Psoas muscle (tissue), 8 donors: ENCODE measurements around the gene MBTD1. TPM values are rescaled to one million over a fixed set of nuclear protein-coding genes. Genes with fewer than 3 reads are reported as not detected.

Source experiments
- ATAC-seq, 4 donors: fragments of 200-7000 bp; cut with Tn5 transposase; one replicate each; pipeline ENCODE4 v1.9.1; 2020; ENCODE audit warnings: moderate library complexity in 3 of 4, mild to moderate bottlenecking in 2 of 4
- DNase-seq, 2 donors: peaks; one replicate each; pipeline ENCODE4 v3.0.0-alpha.2; 2020
- H3K27ac ChIP-seq: fragments of 200-600 bp; one replicate; pipeline ENCODE4 v1.8.0; 2022
- H3K27me3 ChIP-seq, 3 donors: fragments of 200-600 bp in 1 of 3; one replicate each; pipeline versions ENCODE4 v1.6.1 to v1.8.0; 2013 to 2022; ENCODE audit warnings: low read length in 2 of 3, mild to moderate bottlenecking in 2 of 3, moderate library complexity in 1 of 3; ENCODE audit not compliant: insufficient read depth in 3 of 3
- H3K36me3 ChIP-seq, 2 donors: fragments of 200-600 bp in 1 of 2; one replicate each; pipeline versions ENCODE4 v1.6.1 to v1.8.0; 2013 to 2022; ENCODE audit warnings: low read depth in 1 of 2, mild to moderate bottlenecking in 1 of 2, moderate library complexity in 1 of 2; ENCODE audit not compliant: insufficient read depth in 1 of 2
- H3K4me1 ChIP-seq: fragments of 200-600 bp; one replicate; pipeline ENCODE4 v1.8.0; 2022
- H3K4me3 ChIP-seq: fragments of 200-600 bp; one replicate; pipeline ENCODE4 v1.8.0; 2022; ENCODE audit warnings: mild to moderate bottlenecking
- H3K9me3 ChIP-seq: fragments of 200-600 bp; one replicate; pipeline ENCODE4 v1.8.0; 2022
- WGBS, 3 donors: extraction: QIAGEN DNeasy Blood & Tissue Kit; methylation state at CpG; one replicate each; pipeline versions ENCODE4 v1.1.6 to v1.1.7; 2013; 5-methylcytosine and 5-hydroxymethylcytosine counted together
- intact Hi-C, 2 donors: fragments of 100-400 bp; cut with DNase I; formaldehyde crosslinking; loops; one replicate each; pipeline versions ENCODE4 v1.11.0 to v1.14.2; 2022
- polyA plus RNA-seq, 3 donors: library from polyadenylated mRNA; stranded (reverse); fragments of 200-250 nt; gene quantifications; one replicate each; pipeline ENCODE4 v1.2.3, GENCODE V29; 2013
- total RNA-seq, 4 donors: library from RNA; stranded (reverse); fragmentation: NEBNext Ultra II Directional in 2 of 4; extraction: Animal tissue kit (Norgen Biotek cat#: 25700) in 2 of 4; gene quantifications; one replicate each; pipeline versions ENCODE4 v1.2.1 to v1.2.4, GENCODE V29; 2021 to 2023
- TF ChIP-seq, protein P1 (sequence below): fragments of 200-600 bp; IDR thresholded peaks from one replicate; pipeline ENCODE4 v1.8.0; 2022; ENCODE audit warnings: antibody characterized with exemption
- donor health status: healthy with polysubstance abuse.
- donor health status: DM: no; HTN: no; CAD: no; lungs with moderate emphysema.
- donor health status: Bipolar disorder and iron deficiency.
- donor health status: healthy.
- donor health status: DM: yes; HTN: yes; CAD: no.
- donor health status: DM: no; HTN: no; CAD: no.
- donor health status: DM: no; HTN: no; CAD: no.
- donor health status: DM: yes; HTN: yes; CAD: no.

Gene MBTD1
- total and polyA plus RNA-seq, 7 donors: 2.7 to 7.2 (median 5.7) TPM

DNA sequence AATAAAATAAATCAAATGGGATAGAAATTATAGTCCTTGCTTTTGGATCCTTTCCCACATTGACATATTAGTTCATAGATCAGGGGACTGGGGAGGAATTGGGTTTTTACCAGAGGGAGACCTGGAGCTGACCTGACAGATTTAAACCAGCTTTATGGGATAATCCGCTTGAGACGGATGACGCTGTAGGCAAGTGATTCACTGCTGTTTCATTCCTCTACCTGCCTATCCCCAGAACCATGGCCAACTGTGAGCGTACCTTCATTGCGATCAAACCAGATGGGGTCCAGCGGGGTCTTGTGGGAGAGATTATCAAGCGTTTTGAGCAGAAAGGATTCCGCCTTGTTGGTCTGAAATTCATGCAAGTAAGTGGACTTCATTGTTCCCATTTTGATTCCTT is 104.4 kb downstream of the MBTD1 start:
- no peak for DNase-seq
- no peak for ATAC-seq
- WGBS, 3 donors: 91 to 96% (median 93%) methylated on average over 8 of the region's 8 CpGs
- H3K36me3 ChIP-seq: peaks cover 12 to 51% of the 10 kb centered on the region in 2 donors
- TF ChIP-seq, protein P1, sequence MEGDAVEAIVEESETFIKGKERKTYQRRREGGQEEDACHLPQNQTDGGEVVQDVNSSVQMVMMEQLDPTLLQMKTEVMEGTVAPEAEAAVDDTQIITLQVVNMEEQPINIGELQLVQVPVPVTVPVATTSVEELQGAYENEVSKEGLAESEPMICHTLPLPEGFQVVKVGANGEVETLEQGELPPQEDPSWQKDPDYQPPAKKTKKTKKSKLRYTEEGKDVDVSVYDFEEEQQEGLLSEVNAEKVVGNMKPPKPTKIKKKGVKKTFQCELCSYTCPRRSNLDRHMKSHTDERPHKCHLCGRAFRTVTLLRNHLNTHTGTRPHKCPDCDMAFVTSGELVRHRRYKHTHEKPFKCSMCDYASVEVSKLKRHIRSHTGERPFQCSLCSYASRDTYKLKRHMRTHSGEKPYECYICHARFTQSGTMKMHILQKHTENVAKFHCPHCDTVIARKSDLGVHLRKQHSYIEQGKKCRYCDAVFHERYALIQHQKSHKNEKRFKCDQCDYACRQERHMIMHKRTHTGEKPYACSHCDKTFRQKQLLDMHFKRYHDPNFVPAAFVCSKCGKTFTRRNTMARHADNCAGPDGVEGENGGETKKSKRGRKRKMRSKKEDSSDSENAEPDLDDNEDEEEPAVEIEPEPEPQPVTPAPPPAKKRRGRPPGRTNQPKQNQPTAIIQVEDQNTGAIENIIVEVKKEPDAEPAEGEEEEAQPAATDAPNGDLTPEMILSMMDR: no peak
- H3K27me3 ChIP-seq: no peaks in the 10 kb centered on the region
- no peak overlapping the region for H3K27ac ChIP-seq
- H3K4me3 ChIP-seq: no peak overlapping the region
- H3K9me3 ChIP-seq: no peaks in the 10 kb centered on the region
- peaks cover 5% of the 10 kb centered on the region for H3K4me1 ChIP-seq
- intact Hi-C loops: loop anchor here in 1 of 2 donors (10.0 kb wide), 1 partner anchor 291 kb away; the partner anchor contains the start of gene TOB1

DNA sequence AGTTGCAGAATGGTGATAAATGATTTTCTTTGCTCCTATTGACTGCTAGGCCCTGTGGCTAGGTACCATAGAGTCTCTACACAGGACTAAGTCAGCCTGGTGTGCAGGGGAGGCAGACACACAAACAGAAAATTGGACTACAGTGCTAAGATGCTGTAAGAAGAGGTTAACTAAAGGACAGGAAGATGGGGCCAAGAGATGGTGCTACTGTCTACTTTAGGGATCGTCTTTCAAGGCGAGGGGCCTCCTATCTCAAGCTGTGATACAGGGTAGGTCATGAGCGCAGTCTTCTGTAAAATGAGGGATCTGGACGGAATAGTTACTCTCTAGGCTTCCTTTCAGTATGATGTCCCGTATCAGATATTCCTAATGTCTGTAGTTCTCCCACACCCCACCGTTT is 105.7 kb downstream of the MBTD1 start:
- Histone ChIP-seq H3K27me3 (no peaks in the 10 kb centered on the region), H3K9me3 (no peaks in the 10 kb centered on the region), H3K27ac (peak overlapping the region; percentile 83), H3K36me3 (peaks cover 9 to 39% of the 10 kb centered on the region in 2 donors), H3K4me3 (peak overlapping the region; percentile 88), H3K4me1 (peaks cover 5% of the 10 kb centered on the region)
- WGBS, 3 donors: 12 to 17% (median 13%) methylated on average over 6 of the region's 6 CpGs
- DNase-seq (no peak), ATAC-seq (peak in 2 of 4 donors; percentile 0 to 3)
- TF ChIP-seq, protein P1: no peak
- intact Hi-C loops: loop anchor here (5.0 to 10.0 kb wide), 2 partner anchors 152 to 289 kb away; partner anchors contain the start of gene TOB1 (in 1 of the 2)

DNA sequence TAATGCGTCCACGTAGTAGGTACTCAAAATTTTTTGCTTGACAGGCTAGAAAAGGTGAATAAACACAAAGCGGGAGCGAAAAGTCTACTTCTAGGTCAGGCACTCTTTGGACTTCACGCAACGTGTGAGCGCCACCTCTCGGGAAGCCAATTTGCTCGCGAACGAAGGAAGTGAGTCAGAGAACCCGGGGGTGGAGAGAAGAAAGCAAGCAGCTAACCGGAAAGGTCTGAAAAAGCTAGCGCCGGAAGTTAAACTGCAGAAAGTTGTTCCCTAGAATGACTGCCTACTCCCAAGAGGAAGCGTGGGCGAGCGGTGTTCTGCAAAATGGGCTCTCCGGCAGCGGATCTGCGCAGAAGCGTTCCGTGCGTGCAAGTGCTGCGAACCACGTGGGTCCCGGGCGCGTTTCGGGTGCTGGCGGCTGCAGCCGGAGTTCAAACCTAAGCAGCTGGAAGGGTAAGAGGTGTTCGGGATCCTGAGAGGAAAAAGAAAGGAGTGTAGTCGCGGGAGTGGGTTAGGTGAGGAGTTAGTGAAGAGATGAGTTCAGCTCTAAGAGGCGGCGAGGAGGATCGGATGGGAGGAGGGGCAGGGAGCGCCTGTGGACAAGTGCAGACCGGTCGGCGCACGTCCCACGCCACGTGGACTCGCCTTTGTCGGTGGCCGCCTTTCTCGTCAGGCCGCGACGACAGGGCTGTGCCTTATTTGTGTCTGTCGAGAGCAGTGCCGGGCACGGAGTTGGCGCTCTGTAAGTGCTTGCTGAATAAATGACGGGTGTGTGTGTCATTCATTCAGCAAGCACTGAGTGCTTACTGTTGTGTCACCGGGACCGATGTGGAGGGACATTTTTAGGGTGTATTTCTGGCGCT is 106.4 kb downstream of the MBTD1 start, which contains the start of gene NME1:
Gene NME1, plus strand, starts transcription at position 350 of the 863 bp plus-strand sequence. CDS start 2,096 bp downstream, outside the sequence.
- intact Hi-C loops: loop anchor here (1.0 to 10.0 kb wide), 6 partner anchors 13 to 289 kb away; partner anchors contain the start of genes NME2 (in 1 of the 2), SPAG9 (in 1 of the 2) and TOB1 (in 1 of the 2)
- peak; percentile 92 to 97 for DNase-seq

DNA sequence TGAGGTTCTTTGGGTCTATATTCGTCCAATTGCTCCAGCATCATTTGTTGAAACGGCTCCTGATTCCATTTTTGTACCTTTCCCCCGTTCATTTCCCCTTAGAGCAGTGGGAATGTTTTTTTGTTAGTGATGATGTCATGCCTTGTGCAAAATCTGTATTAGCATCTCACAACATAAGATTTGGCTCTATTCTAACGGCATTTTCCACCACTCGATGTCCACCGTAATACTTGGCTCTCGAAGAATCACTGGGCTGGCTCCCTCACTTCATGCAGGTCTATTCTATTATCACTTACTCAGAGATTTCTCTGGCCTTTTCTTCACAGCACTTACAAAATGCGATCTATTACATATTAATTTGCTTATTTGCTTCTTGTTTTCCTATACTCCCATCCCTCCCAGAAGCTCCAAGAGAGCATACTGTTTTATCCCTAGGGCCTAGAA is 107.1 kb downstream of the MBTD1 start:
- TF ChIP-seq, protein P1: no peak
- ATAC-seq: peak; percentile 25 to 46 (median 29)
- no peaks in the 10 kb centered on the region for H3K27me3 ChIP-seq
- no peak for DNase-seq
- peak overlapping the region; percentile 83 for H3K27ac ChIP-seq
- peak overlapping the region; percentile 88 for H3K4me3 ChIP-seq
- intact Hi-C loops: loop anchor here (1.0 to 10.0 kb wide), 6 partner anchors 14 to 288 kb away; partner anchors contain the start of genes NME2 (in 1 of the 2), SPAG9 (in 1 of the 2) and TOB1 (in 1 of the 2)
- H3K36me3 ChIP-seq: peaks cover 7 to 25% of the 10 kb centered on the region in 2 donors
- peaks cover 7% of the 10 kb centered on the region for H3K4me1 ChIP-seq
- no peaks in the 10 kb centered on the region for H3K9me3 ChIP-seq
- 2 to 5% (median 4%) methylated on average over 8 of the region's 8 CpGs for WGBS, 3 donors

More for the DNA sequence above, 106.4 kb downstream of the MBTD1 start, which contains the start of gene NME1:
- TF ChIP-seq, protein P1: peak; percentile 76
- ATAC-seq: peak; percentile 93 to 95 (median 94)
- H3K27ac ChIP-seq: peak within 1 kb of the TSS; percentile 83
- H3K36me3 ChIP-seq: peaks cover 9 to 31% of the 10 kb centered on the region in 2 donors
- peaks cover 5% of the 10 kb centered on the region for H3K4me1 ChIP-seq
- H3K4me3 ChIP-seq: peak within 1 kb of the TSS; percentile 88
- H3K9me3 ChIP-seq: no peaks in the 10 kb centered on the region
- 0% methylated on average over 56 to 60 of the region's 60 CpGs for whole genome bisulfite sequencing, 3 donors
- H3K27me3 ChIP-seq: no peaks in the 10 kb centered on the region
